ENCODE results near the gene ITGAV.
A peak's percentile ranks its signal among the peaks of the same experiment; 100 is the strongest.

Gene ITGAV

GRCh38 chr2:186575302-186575701 is 14.6 kb upstream of the ITGAV start:
- H3K4me1 ChIP-seq (ENCODE audit: control insufficient read depth, insufficient read depth, low read length) = peaks cover 16% of the 10 kb centered on the region
- no peaks in the 10 kb centered on the region for H3K36me3 ChIP-seq (ENCODE audit: control insufficient read depth, insufficient read depth, low read length)
- H3K9me3 ChIP-seq (ENCODE audit: control insufficient read depth, insufficient read depth, low read depth, low read length) = no peaks in the 10 kb centered on the region
- peak overlapping the region; percentile 14 for H3K9ac ChIP-seq (ENCODE audit: low read length)
- peak overlapping the region; percentile 79; the same call in 1 of the 2 replicates for H3K27ac ChIP-seq (ENCODE audit: low read depth, low read length)
- no peak overlapping the region for H3K4me3 ChIP-seq (ENCODE audit: low read depth, low read length)
- no peaks in the 10 kb centered on the region for H3K27me3 ChIP-seq (ENCODE audit: control insufficient read depth, insufficient read depth, low read length)

- peak overlapping the region; percentile 14 for H3K9ac ChIP-seq (ENCODE audit: low read length)
- no peak overlapping the region for H3K4me3 ChIP-seq (ENCODE audit: low read depth, low read length)
- H3K27me3 ChIP-seq (ENCODE audit: control insufficient read depth, insufficient read depth, low read length) = no peaks in the 10 kb centered on the region
- H3K9me3 ChIP-seq (ENCODE audit: control insufficient read depth, insufficient read depth, low read depth, low read length) = no peaks in the 10 kb centered on the region
- peaks cover 10% of the 10 kb centered on the region for H3K4me1 ChIP-seq (ENCODE audit: control insufficient read depth, insufficient read depth, low read length)
- H3K36me3 ChIP-seq (ENCODE audit: control insufficient read depth, insufficient read depth, low read length) = no peaks in the 10 kb centered on the region
- peak overlapping the region; percentile 79; the same call in 1 of the 2 replicates for H3K27ac ChIP-seq (ENCODE audit: low read depth, low read length)
These were observed 14.0 kb upstream of the ITGAV start for GRCh38 chr2:186575856-186576255.

GRCh38 chr2:186576614-186577013 is 13.2 kb upstream of the ITGAV start:
- H3K27ac ChIP-seq (ENCODE audit: low read depth, low read length) = no peak overlapping the region

GRCh38 chr2:186582698-186583097 is 7.2 kb upstream of the ITGAV start:
- peaks cover 4% of the 10 kb centered on the region; the same call in 1 of the 2 replicates for H3K4me1 ChIP-seq (ENCODE audit: control insufficient read depth, insufficient read depth, low read length)
- H3K27me3 ChIP-seq (ENCODE audit: control insufficient read depth, insufficient read depth, low read length) = no peaks in the 10 kb centered on the region
- no peaks in the 10 kb centered on the region for H3K9me3 ChIP-seq (ENCODE audit: control insufficient read depth, insufficient read depth, low read depth, low read length)
- H3K27ac ChIP-seq (ENCODE audit: low read depth, low read length) = no peak overlapping the region
- H3K36me3 ChIP-seq (ENCODE audit: control insufficient read depth, insufficient read depth, low read length) = no peaks in the 10 kb centered on the region
- H3K9ac ChIP-seq (ENCODE audit: low read length) = no peak overlapping the region
- no peak overlapping the region for H3K4me3 ChIP-seq (ENCODE audit: low read depth, low read length)

More at GRCh38 chr2:186576614-186577013, 13.2 kb upstream of the ITGAV start:
- H3K4me1 ChIP-seq (ENCODE audit: control insufficient read depth, insufficient read depth, low read length) = peaks cover 5% of the 10 kb centered on the region; the same call in 1 of the 2 replicates
- H3K4me3 ChIP-seq (ENCODE audit: low read depth, low read length) = no peak overlapping the region
- no peaks in the 10 kb centered on the region for H3K36me3 ChIP-seq (ENCODE audit: control insufficient read depth, insufficient read depth, low read length)
- no peaks in the 10 kb centered on the region for H3K27me3 ChIP-seq (ENCODE audit: control insufficient read depth, insufficient read depth, low read length)
- no peak overlapping the region for H3K9ac ChIP-seq (ENCODE audit: low read length)
- no peaks in the 10 kb centered on the region for H3K9me3 ChIP-seq (ENCODE audit: control insufficient read depth, insufficient read depth, low read depth, low read length)

- Histone ChIP-seq H3K4me1 (ENCODE audit: control insufficient read depth, insufficient read depth, low read length) (peaks cover 6% of the 10 kb centered on the region; the same call in 1 of the 2 replicates), H3K36me3 (ENCODE audit: control insufficient read depth, insufficient read depth, low read length) (no peaks in the 10 kb centered on the region), H3K27ac (ENCODE audit: low read depth, low read length) (no peak overlapping the region), H3K27me3 (ENCODE audit: control insufficient read depth, insufficient read depth, low read length) (no peaks in the 10 kb centered on the region), H3K9me3 (ENCODE audit: control insufficient read depth, insufficient read depth, low read depth, low read length) (no peaks in the 10 kb centered on the region), H3K4me3 (ENCODE audit: low read depth, low read length) (no peak overlapping the region), H3K9ac (ENCODE audit: low read length) (no peak overlapping the region)
These were observed 5.8 kb upstream of the ITGAV start for GRCh38 chr2:186584053-186584452.

GRCh38 chr2:186588421-186588820 is 1.4 kb upstream of the ITGAV start:
- Histone ChIP-seq H3K9ac (ENCODE audit: low read length) (no peak overlapping the region), H3K27ac (ENCODE audit: low read depth, low read length) (no peak overlapping the region), H3K4me3 (ENCODE audit: low read depth, low read length) (no peak overlapping the region), H3K36me3 (ENCODE audit: control insufficient read depth, insufficient read depth, low read length) (no peaks in the 10 kb centered on the region), H3K9me3 (ENCODE audit: control insufficient read depth, insufficient read depth, low read depth, low read length) (no peaks in the 10 kb centered on the region), H3K4me1 (ENCODE audit: control insufficient read depth, insufficient read depth, low read length) (peaks cover 12% of the 10 kb centered on the region), H3K27me3 (ENCODE audit: control insufficient read depth, insufficient read depth, low read length) (no peaks in the 10 kb centered on the region)

GRCh38 chr2:186588940-186589611 is 780 bp upstream of the ITGAV start:
- no peaks in the 10 kb centered on the region for H3K27me3 ChIP-seq (ENCODE audit: control insufficient read depth, insufficient read depth, low read length)
- H3K36me3 ChIP-seq (ENCODE audit: control insufficient read depth, insufficient read depth, low read length) = no peaks in the 10 kb centered on the region
- H3K4me1 ChIP-seq (ENCODE audit: control insufficient read depth, insufficient read depth, low read length) = peaks cover 12% of the 10 kb centered on the region
- H3K9ac ChIP-seq (ENCODE audit: low read length) = peak overlapping the region; percentile 90
- H3K27ac ChIP-seq (ENCODE audit: low read depth, low read length) = peak overlapping the region; percentile 64; the same call in 1 of the 2 replicates
- H3K9me3 ChIP-seq (ENCODE audit: control insufficient read depth, insufficient read depth, low read depth, low read length) = no peaks in the 10 kb centered on the region
- peak overlapping the region; percentile 83 for H3K4me3 ChIP-seq (ENCODE audit: low read depth, low read length)

- Histone ChIP-seq H3K4me3 (ENCODE audit: low read depth, low read length) (peak overlapping the region; percentile 83), H3K9me3 (ENCODE audit: control insufficient read depth, insufficient read depth, low read depth, low read length) (no peaks in the 10 kb centered on the region), H3K36me3 (ENCODE audit: control insufficient read depth, insufficient read depth, low read length) (no peaks in the 10 kb centered on the region), H3K9ac (ENCODE audit: low read length) (peak overlapping the region; percentile 90), H3K27me3 (ENCODE audit: control insufficient read depth, insufficient read depth, low read length) (no peaks in the 10 kb centered on the region), H3K27ac (ENCODE audit: low read depth, low read length) (peak overlapping the region; percentile 64; the same call in 1 of the 2 replicates), H3K4me1 (ENCODE audit: control insufficient read depth, insufficient read depth, low read length) (peaks cover 16% of the 10 kb centered on the region)
These were observed 498 bp downstream of the ITGAV start for GRCh38 chr2:186590350-186590758.

GRCh38 chr2:186590759-186591505 is 1.1 kb downstream of the ITGAV start:
- Histone ChIP-seq H3K27ac (ENCODE audit: low read depth, low read length) (peak overlapping the region; percentile 64; the same call in 1 of the 2 replicates), H3K4me3 (ENCODE audit: low read depth, low read length) (peak overlapping the region; percentile 83), H3K27me3 (ENCODE audit: control insufficient read depth, insufficient read depth, low read length) (no peaks in the 10 kb centered on the region), H3K9ac (ENCODE audit: low read length) (peak overlapping the region; percentile 90), H3K9me3 (ENCODE audit: control insufficient read depth, insufficient read depth, low read depth, low read length) (no peaks in the 10 kb centered on the region), H3K4me1 (ENCODE audit: control insufficient read depth, insufficient read depth, low read length) (peaks cover 14% of the 10 kb centered on the region), H3K36me3 (ENCODE audit: control insufficient read depth, insufficient read depth, low read length) (no peaks in the 10 kb centered on the region)

GRCh38 chr2:186591506-186591890 is 1.6 kb downstream of the ITGAV start:
- no peaks in the 10 kb centered on the region for H3K27me3 ChIP-seq (ENCODE audit: control insufficient read depth, insufficient read depth, low read length)
- no peak overlapping the region for H3K27ac ChIP-seq (ENCODE audit: low read depth, low read length)
- no peaks in the 10 kb centered on the region for H3K36me3 ChIP-seq (ENCODE audit: control insufficient read depth, insufficient read depth, low read length)
- peaks cover 14% of the 10 kb centered on the region for H3K4me1 ChIP-seq (ENCODE audit: control insufficient read depth, insufficient read depth, low read length)
- no peaks in the 10 kb centered on the region for H3K9me3 ChIP-seq (ENCODE audit: control insufficient read depth, insufficient read depth, low read depth, low read length)
- peak overlapping the region; percentile 83 for H3K4me3 ChIP-seq (ENCODE audit: low read depth, low read length)
- peak overlapping the region; percentile 90 for H3K9ac ChIP-seq (ENCODE audit: low read length)
